Nephron progenitor cell (in vitro differentiated cells): Measurements from ENCODE around the gene RAMAC.

Source experiments
- DNase-seq: peaks from one replicate; pipeline ENCODE4 v3.0.0; 2021
- H3K27ac Mint-ChIP-seq: 2 replicates; pipeline ENCODE4 v1.8.0; 2021; ENCODE audit warnings: mild to moderate bottlenecking, moderate library complexity, mixed read lengths
- H3K27me3 Mint-ChIP-seq: 2 replicates; pipeline ENCODE4 v1.8.0; 2021; ENCODE audit warnings: mild to moderate bottlenecking, low read depth, mixed read lengths; ENCODE audit not compliant: poor library complexity
- H3K36me3 Mint-ChIP-seq: 2 replicates; pipeline ENCODE4 v1.8.0; 2021; ENCODE audit warnings: low read depth, mixed read lengths
- H3K4me1 Mint-ChIP-seq: 2 replicates; pipeline ENCODE4 v1.8.0; 2021; ENCODE audit warnings: mixed read lengths
- H3K4me3 Mint-ChIP-seq: 2 replicates; pipeline ENCODE4 v1.8.0; 2021; ENCODE audit warnings: mild to moderate bottlenecking, moderate library complexity, mixed read lengths
- H3K9me3 Mint-ChIP-seq: 2 replicates; pipeline ENCODE4 v1.8.0; 2021; ENCODE audit warnings: mild to moderate bottlenecking, moderate library complexity, mixed read lengths
- TF ChIP-seq, protein P1 (sequence below): fragments of 200-600 bp; sonication (generic); IDR thresholded peaks from 2 replicates; pipeline ENCODE4 v1.5.0; 2021; ENCODE audit warnings: antibody characterized with exemption

The RAMAC gene

DNA sequence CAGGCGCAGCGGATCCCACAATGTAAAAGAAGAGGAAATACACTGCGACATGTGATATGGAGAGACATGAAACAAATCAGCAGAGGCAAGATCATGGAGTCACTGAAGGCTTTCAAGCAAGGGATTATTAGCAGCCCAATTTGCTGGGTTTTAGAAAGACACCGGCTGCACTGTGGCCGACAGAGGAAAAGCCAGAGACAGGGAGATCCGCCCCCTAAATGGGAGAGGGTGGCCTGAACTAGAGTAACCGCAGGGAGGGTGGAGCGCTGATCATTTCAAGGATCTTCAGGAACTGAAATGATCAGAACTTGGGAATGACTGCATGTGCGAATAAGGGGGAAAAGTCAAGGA is 26.0 kb downstream of the RAMAC start:
- Mint-ChIP-seq H3K27me3 (no peaks in the 10 kb centered on the region), H3K4me3 (peak overlapping the region; percentile 97), H3K4me1 (peaks cover 48% of the 10 kb centered on the region), H3K27ac (peak overlapping the region; percentile 1), H3K36me3 (peaks cover 76% of the 10 kb centered on the region), H3K9me3 (peaks cover 17% of the 10 kb centered on the region)
- no peak for DNase-seq
- TF ChIP-seq, protein P1, sequence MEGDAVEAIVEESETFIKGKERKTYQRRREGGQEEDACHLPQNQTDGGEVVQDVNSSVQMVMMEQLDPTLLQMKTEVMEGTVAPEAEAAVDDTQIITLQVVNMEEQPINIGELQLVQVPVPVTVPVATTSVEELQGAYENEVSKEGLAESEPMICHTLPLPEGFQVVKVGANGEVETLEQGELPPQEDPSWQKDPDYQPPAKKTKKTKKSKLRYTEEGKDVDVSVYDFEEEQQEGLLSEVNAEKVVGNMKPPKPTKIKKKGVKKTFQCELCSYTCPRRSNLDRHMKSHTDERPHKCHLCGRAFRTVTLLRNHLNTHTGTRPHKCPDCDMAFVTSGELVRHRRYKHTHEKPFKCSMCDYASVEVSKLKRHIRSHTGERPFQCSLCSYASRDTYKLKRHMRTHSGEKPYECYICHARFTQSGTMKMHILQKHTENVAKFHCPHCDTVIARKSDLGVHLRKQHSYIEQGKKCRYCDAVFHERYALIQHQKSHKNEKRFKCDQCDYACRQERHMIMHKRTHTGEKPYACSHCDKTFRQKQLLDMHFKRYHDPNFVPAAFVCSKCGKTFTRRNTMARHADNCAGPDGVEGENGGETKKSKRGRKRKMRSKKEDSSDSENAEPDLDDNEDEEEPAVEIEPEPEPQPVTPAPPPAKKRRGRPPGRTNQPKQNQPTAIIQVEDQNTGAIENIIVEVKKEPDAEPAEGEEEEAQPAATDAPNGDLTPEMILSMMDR, result no peak

DNA sequence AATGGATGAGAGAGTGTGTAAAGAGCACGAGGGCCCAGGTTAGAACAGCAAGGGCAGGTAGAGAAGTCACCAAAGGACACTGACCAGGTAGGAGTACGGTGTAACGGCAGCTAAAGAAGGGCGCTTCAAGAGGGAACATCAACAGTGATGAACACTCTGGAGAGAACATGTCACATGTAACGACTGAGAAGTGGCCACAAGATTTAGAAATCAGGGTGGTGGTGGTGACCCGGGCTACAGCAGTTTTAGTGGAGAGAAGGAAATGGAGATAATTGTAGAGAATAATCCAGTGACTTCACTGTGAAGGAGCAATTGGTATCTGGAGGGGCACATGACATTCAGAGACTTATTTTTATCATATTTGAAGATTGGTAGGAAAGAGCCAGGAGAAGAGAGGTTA is 26.6 kb downstream of the RAMAC start:
- H3K27me3 Mint-ChIP-seq, result no peaks in the 10 kb centered on the region
- H3K4me1 Mint-ChIP-seq, result peaks cover 48% of the 10 kb centered on the region
- peak overlapping the region; percentile 97 for H3K4me3 Mint-ChIP-seq
- H3K27ac Mint-ChIP-seq, result peak overlapping the region; percentile 15
- DNase-seq, result no peak
- H3K9me3 Mint-ChIP-seq, result peaks cover 17% of the 10 kb centered on the region
- peaks cover 78% of the 10 kb centered on the region for H3K36me3 Mint-ChIP-seq
- TF ChIP-seq, protein P1, result no peak

DNA sequence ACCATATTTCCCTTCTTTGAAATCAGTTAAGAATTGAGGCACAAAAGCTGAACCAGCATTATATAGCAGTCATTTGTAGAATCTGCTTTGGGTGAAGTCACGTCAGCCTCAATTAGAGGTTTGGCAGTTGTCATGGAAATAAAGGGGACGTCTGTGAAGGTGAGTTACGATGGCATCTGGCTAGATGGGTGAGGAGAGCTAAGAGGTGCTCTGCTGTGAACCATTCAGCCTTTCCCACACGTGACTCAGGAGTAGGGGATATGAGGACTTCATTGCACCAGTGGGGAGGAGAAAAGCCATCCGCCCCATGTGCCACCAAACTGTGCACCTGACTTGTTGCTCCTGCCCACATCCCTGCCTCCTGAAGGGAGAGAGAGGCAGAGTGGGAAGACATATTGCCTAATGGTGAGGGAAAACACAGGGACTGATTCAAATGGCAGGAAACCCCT is 28.2 kb downstream of the RAMAC start:
- DNase-seq, result no peak
- peak overlapping the region; percentile 64 for H3K27ac Mint-ChIP-seq
- peaks cover 48% of the 10 kb centered on the region for H3K4me1 Mint-ChIP-seq
- H3K27me3 Mint-ChIP-seq, result no peaks in the 10 kb centered on the region
- TF ChIP-seq, protein P1, result no peak
- H3K36me3 Mint-ChIP-seq, result peaks cover 68% of the 10 kb centered on the region
- H3K9me3 Mint-ChIP-seq, result peaks cover 17% of the 10 kb centered on the region
- no peak overlapping the region for H3K4me3 Mint-ChIP-seq

DNA sequence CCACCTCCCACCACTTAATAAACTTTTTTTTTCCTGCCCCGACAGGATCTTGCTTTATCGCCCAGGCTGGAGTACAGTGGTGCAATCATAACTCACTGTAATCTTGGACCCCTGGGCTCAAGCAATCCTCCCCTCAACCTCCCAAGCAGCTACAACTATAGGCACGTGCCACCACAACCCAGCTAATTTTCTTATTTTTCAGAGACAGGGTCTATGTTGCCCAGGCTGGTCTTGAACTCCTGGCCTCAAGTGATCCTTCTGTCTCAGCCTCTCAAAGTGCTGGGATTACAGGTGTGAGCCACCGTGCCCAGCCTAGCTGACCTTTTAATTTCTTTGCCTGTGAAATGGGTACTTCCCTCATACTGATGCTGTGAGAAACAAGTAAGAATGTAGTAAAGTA is 29.4 kb downstream of the RAMAC start:
- Mint-ChIP-seq H3K27me3 (no peaks in the 10 kb centered on the region), H3K36me3 (peaks cover 61% of the 10 kb centered on the region), H3K4me3 (no peak overlapping the region)

DNA sequence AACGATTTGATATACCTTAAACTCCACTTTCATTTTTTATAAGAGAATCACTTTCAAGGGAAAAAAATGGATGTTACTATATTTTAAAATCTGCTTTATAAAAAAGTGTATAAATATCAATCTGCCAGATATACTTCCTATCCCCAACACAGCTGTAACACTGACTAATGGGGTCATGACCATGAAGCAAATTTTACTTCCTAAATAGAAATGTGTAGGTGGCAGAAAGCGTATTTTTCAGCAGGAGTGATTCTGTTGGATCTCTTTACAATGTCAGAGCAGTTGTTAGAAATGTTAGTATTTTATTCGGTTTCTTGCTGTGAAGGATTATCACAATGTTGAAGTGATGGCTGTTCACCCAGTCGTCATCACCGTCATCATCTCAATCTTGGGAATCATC is 30.9 kb downstream of the RAMAC start:
- no peaks in the 10 kb centered on the region for H3K27me3 Mint-ChIP-seq
- TF ChIP-seq, protein P1, result no peak
- H3K36me3 Mint-ChIP-seq, result peaks cover 62% of the 10 kb centered on the region
- peaks cover 28% of the 10 kb centered on the region for H3K4me1 Mint-ChIP-seq
- no peak for DNase-seq
- no peak overlapping the region for H3K27ac Mint-ChIP-seq
- no peak overlapping the region for H3K4me3 Mint-ChIP-seq
- peaks cover 13% of the 10 kb centered on the region for H3K9me3 Mint-ChIP-seq

More for the DNA sequence above, 29.4 kb downstream of the RAMAC start:
- peak overlapping the region; percentile 92 for H3K27ac Mint-ChIP-seq
- TF ChIP-seq, protein P1, result no peak
- H3K4me1 Mint-ChIP-seq, result peaks cover 39% of the 10 kb centered on the region
- H3K9me3 Mint-ChIP-seq, result peaks cover 17% of the 10 kb centered on the region
- DNase-seq, result no peak

DNA sequence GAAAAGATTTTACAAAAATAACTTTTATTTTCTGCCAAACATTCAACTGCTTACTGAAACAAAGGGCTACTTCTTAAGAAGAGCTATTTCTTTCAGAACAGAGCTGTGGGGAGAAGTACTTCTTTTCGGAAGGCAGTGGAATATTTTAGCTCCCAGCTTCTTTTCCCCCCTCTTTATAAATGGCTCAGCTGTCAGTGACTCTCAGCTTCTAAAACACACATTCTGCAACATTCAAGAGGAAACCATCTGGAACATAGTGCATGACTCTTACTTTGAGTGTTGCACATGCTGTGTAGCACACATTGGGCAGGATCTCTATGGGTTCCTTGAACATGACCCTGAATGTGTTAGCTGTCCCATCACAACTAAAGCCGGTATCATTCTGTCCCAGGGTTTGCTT is 32.4 kb downstream of the RAMAC start:
- H3K4me3 Mint-ChIP-seq, result no peak overlapping the region
- TF ChIP-seq, protein P1, result no peak
- H3K4me1 Mint-ChIP-seq, result peaks cover 15% of the 10 kb centered on the region
- H3K27me3 Mint-ChIP-seq, result no peaks in the 10 kb centered on the region
- no peaks in the 10 kb centered on the region for H3K9me3 Mint-ChIP-seq
- peak overlapping the region; percentile 50 for H3K27ac Mint-ChIP-seq
- H3K36me3 Mint-ChIP-seq, result peaks cover 49% of the 10 kb centered on the region
- DNase-seq, result no peak
